Coronary artery (tissue), 2 donors: ENCODE measurements around the gene GMDS.
A peak's percentile ranks its signal among the peaks of the same experiment; 100 is the strongest.

Experiments used
- DNase-seq: peaks from one replicate; pipeline ENCODE4 v3.0.0-alpha.2; 2017; ENCODE audit warnings: low spot score
- H3K27ac ChIP-seq, 2 donors: fragments of 200-600 bp; sonication (generic); one replicate each; pipeline ENCODE4 v1.5.1; 2016 to 2019
- H3K4me3 ChIP-seq: fragments of 200-600 bp; sonication (generic); 2 replicates; pipeline ENCODE4 v1.5.1; 2016; ENCODE audit warnings: mild to moderate bottlenecking, moderate library complexity
- TF ChIP-seq, protein P1 (sequence below): fragments of 200-600 bp; sonication (generic); IDR thresholded peaks from one replicate; pipeline ENCODE4 v1.5.1; 2019; ENCODE audit warnings: antibody characterized with exemption

GMDS gene

DNA sequence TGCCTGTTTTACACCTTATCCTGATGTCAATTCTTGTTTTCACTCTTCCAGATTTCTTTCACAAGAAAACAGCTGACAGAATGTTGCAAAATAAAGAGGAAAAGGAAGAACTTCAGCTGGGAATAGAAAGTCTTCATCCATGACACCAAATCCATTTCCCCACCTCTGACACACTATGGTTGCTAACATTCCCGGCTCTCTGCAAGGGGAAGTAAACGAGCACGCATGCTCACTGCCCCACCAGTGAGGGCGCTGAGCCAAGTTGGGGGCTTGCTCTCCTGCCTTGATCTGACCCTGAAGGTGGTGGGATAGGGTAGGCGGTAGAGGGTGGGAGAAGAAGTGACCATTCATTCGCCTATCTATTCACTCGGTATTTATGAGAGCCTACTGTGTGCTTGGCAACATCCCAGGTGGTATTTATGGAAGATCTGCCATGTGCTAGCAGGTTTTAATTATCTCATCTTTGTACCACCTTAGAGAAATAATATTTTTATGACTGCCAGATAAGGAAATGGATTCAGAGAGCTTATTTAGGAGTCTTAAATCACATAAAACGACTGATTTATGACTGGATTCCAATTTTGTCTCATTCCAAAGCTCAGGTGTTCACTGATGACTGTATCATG is 429.5 kb downstream of the GMDS start:
- no peak overlapping the region for H3K27ac ChIP-seq
- no peak overlapping the region for H3K4me3 ChIP-seq
- no peak for DNase-seq
- TF ChIP-seq, protein P1, sequence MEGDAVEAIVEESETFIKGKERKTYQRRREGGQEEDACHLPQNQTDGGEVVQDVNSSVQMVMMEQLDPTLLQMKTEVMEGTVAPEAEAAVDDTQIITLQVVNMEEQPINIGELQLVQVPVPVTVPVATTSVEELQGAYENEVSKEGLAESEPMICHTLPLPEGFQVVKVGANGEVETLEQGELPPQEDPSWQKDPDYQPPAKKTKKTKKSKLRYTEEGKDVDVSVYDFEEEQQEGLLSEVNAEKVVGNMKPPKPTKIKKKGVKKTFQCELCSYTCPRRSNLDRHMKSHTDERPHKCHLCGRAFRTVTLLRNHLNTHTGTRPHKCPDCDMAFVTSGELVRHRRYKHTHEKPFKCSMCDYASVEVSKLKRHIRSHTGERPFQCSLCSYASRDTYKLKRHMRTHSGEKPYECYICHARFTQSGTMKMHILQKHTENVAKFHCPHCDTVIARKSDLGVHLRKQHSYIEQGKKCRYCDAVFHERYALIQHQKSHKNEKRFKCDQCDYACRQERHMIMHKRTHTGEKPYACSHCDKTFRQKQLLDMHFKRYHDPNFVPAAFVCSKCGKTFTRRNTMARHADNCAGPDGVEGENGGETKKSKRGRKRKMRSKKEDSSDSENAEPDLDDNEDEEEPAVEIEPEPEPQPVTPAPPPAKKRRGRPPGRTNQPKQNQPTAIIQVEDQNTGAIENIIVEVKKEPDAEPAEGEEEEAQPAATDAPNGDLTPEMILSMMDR = no peak

DNA sequence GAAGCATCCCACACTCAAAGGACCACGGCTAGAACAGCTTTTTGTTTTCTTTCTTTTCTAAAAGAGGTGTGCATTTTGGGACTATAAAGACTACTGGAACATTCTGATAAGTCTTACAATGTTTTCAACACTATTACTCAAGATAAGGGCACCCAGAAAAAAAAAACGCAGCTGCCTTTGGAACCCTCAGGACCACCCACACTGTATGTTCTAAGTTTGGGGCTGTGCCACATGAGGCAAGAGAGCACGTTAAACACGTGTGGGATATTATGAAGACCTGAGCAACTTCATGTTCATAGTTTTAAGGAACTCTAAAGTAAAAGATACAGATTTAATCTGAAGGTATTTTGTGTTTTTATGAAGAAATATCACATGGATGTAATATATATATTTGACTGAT is 431.1 kb downstream of the GMDS start:
- DNase-seq = no peak
- Histone ChIP-seq H3K27ac (no peak overlapping the region), H3K4me3 (peak overlapping the region; percentile 47)
- TF ChIP-seq, protein P1 = no peak

DNA sequence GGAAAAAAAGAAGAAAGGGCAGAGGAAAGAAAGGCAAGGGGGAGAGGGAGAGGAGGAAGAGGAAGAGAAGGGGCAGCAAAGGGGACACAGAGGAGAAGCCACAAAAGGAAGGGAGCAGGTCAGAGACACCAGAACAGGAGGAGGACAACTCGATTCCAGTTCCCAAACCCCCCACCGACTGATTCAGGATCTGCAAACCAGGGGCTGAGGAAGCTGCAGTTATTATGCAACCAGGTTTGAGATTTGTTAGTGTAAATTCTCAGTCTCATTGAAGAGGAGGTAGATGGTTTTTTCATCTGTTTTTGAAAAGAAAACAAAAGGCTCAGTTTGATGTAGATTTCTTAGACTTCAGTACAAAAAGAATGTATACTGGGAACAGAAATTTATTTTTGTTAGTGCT is 432.9 kb downstream of the GMDS start:
- TF ChIP-seq, protein P1 = no peak
- no peak for DNase-seq
- no peak overlapping the region for H3K27ac ChIP-seq
- H3K4me3 ChIP-seq = no peak overlapping the region

DNA sequence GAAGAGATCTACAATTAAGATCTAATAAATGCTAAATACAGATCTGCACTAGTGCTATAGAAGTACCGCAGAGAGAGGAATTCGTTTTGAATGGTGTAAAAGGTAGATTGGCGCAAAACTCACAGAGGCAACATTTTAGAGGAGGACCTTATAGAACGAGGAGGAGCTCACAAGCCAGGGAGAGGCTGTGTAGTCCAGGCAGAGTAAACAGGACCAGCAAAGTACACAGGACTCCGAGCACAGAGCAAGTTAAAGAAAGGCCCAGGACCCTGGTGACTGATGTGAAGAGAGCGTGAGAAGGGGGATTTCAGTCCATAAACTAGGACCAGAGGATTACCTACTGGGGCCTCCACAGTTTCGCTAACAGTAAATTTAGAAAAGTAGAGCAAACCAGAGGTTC is 433.4 kb downstream of the GMDS start:
- H3K27ac ChIP-seq = no peak overlapping the region
- TF ChIP-seq, protein P1 = no peak
- no peak for DNase-seq
- H3K4me3 ChIP-seq = no peak overlapping the region

DNA sequence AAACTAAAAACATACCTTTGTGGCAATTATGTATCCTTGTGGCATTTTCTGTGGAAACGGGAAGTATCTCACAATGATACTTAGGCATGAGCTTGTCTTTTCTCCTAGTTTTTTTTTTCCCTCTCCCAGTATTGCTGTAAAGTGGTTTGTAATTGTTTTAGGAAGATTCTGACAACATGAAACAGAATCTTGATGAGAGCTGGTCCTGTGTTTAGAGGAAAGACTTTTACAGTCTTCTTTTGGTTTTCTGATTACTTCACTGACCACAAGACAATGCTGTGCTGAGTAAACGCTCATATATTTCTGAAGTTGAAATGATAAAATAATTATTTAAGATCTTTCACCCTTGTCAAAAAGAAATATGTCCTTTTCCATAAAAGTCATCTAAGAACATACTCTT is 434.5 kb downstream of the GMDS start:
- DNase-seq = no peak
- Histone ChIP-seq H3K27ac (no peak overlapping the region), H3K4me3 (no peak overlapping the region)
- TF ChIP-seq, protein P1 = no peak

DNA sequence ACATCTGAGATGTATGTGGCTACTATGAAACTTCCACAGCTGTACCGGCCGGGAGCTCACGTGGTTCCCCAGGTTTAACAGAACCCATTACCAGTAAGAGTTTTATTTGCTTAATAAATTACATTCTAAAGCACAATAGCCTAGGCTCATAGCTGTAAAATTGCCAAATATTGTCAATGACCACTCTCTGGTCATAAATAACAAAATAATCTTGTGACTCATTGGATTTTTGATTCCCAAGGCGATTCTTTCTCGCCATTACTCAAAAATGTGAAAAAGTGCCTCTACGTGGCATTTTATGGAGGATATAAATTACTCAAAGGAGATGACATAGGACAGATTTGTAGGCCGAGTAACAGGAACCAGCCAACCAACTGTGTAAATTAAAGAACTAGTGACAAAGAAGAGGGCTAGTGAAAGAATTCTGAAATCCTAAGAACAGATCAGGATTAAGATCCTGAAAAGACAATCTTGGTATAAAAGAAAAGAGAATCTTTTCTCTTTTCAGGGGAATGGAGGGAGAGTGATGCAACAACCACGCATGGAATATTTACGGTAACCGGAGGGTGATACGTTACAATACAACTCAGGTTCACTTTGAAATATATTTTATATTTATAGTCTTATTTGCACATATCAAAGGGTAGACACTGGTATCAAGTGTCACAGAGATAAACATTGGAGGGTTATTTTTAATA is 436.0 kb downstream of the GMDS start:
- Histone ChIP-seq H3K4me3 (no peak overlapping the region), H3K27ac (no peak overlapping the region)
- TF ChIP-seq, protein P1 = no peak
- DNase-seq = no peak

DNA sequence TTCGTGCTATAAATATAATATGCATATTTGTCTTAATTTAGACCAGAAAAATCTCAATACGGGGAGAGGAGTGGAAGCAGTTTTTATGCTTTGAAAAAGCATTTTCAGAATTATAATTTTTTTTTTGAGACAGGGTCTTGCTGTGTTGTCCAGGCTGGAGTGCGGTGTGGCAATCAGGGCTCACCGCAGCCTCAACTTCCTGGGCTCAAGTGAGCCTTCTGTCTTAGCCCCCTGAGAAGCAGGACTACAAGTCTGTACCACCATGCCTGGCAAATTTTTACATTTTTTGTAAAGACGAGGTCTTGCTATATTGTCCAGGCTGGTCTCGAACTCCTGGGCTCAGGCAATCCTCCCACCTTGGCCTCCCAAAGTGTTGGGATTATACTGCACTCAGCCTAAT is 438.5 kb downstream of the GMDS start:
- TF ChIP-seq, protein P1 = no peak
- DNase-seq = no peak
- no peak overlapping the region for H3K4me3 ChIP-seq
- H3K27ac ChIP-seq = no peak overlapping the region
